GM18867 (cell line): ENCODE measurements around the gene CDK18.

Experiments
- ATAC-seq: cut with Tn5 transposase; IDR thresholded peaks from one replicate; pipeline ENCODE4 v1.9.1; 2021; ENCODE audit warnings: mild to moderate bottlenecking, moderate library complexity; ENCODE audit not compliant: unreplicated experiment

The CDK18 gene

DNA sequence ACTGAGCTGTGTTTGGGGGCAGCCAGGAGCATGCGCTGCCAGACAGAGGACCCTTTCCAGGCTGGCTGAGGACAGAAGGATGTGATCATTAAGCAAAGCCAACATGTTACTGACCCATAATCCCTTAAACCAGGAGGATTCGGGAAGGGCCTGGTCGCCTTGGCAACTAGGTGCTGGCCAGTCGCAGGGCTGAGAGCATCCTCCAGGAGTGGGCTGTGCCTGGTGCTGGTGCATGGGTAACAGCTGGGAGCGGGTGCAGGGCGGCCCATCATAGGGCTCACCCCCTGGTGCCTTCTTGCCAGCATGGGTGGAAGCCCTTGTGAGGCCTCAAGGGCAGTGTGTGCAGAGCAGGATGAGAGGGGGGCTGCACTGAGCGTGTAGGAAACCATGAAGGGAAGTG lies 17.2 kb downstream of the CDK18 start:
- no peak for ATAC-seq

DNA sequence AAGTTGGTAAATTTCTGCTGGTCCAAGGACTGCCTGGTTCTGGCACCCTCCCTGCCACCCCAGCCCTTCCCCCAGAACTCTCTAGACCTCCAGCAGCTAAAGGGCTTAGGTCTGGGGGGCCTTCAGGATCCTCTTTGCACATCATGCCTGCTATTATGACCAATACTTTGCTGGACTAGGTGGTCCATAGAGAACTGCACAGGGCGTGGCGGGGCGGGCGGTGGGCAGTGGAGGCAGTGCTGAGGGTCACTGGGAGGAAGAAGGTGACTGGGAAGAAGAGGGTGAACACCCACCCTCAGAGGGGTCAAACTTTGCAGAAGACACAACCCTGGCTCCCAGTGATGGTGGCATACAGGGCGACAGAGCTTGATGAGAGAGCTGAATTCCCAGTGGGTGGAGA lies 18.2 kb downstream of the CDK18 start:
- ATAC-seq: no peak

GRCh38 chr1:205523261-205523890 lies 18.9 kb downstream of the CDK18 start:
- ATAC-seq: no peak

GRCh38 chr1:205523891-205524793 lies 19.7 kb downstream of the CDK18 start:
- ATAC-seq: no peak

DNA sequence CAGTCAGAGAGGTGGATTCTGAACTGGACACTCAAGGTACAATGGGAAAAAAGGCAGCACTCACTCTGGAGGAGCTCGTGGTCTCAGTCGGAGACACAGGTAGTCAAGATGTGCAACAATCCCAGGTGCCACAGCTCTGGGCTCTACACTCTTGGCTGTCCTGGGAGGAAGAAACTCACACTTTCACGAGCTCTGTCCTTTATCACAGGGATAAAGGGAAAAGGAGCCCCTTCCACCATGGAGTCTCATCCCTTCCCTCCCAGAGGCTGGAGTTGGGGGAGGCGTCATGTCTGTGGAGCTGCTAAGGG lies 20.3 kb downstream of the CDK18 start:
- ATAC-seq: no peak

- no peak for ATAC-seq
Observed at GRCh38 chr1:205525495-205526285, 21.2 kb downstream of the CDK18 start.

DNA sequence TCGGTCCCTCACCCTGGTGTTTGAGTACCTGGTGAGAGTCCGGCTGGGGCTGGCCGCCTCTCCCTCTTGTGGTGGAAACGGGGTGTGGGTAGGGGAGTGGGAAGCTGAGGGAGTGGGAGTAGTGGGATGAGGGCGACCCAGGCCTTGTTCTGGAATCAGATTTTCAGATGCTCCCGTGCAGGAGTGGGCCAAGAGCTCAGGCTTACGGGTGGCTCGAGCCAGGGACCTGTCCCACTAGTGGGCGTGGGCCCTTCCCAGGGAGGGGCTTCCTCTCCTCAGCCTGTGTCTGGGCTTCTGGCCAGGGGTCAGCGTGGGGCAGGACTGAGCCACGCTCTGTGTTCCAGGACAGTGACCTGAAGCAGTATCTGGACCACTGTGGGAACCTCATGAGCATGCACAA lies 22.0 kb downstream of the CDK18 start:
- no peak for ATAC-seq

DNA sequence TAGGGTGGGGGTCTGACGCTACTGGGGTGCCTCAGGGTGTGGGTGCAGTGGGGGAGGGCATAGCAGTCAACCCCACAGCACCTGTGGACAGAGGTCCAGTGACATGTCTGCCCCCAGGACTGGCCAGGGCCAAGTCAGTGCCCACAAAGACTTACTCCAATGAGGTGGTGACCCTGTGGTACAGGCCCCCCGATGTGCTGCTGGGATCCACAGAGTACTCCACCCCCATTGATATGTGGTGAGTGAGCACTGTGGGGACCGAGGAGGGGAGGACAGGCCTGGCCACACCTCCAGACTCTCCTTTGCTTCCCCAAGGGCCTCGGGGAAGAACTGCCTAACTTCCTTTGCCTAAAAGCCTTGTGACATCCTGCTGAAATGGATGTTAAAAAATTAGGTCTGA lies 23.5 kb downstream of the CDK18 start:
- ATAC-seq: no peak

- no peak for ATAC-seq
Observed at GRCh38 chr1:205528446-205528886, 24.0 kb downstream of the CDK18 start.

DNA sequence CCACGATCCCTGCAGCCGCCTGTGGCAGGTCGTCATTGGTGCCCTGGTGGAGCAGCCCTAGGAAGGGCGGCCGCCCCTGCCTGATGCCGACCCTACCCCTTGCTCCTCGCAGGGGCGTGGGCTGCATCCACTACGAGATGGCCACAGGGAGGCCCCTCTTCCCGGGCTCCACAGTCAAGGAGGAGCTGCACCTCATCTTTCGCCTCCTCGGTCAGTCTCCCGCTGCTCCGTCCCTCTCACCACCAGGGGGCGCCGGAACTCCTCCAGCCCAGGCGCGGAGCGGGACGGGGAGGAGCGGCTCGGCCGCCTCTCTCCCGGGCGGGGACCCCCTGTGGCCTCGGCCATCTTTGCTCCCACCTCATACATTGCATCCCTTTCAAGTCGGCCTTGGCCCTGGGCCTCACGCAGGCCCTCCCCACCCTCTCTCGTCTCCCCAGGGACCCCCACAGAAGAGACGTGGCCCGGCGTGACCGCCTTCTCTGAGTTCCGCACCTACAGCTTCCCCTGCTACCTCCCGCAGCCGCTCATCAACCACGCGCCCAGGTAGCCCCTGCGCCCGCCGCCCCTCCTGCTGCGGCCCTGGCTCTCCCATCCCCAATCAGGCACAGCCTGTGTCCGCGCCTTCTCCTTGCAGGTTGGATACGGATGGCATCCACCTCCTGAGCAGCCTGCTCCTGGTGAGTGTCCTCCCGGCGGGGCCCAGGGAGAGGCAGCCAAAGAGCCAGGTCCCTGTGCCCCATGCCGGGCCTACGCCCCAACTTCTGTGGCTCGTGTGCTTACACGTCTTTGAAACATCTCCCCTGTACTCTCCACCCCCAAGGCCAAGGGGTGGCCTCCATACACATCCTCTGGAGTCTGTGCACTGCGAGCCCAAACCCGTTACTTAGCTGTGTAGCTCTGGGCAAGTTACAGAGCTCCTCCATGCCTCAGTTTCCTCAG lies 24.7 kb downstream of the CDK18 start:
- ATAC-seq: peak; percentile 61

GRCh38 chr1:205530116-205530515 lies 25.6 kb downstream of the CDK18 start:
- no peak for ATAC-seq

DNA sequence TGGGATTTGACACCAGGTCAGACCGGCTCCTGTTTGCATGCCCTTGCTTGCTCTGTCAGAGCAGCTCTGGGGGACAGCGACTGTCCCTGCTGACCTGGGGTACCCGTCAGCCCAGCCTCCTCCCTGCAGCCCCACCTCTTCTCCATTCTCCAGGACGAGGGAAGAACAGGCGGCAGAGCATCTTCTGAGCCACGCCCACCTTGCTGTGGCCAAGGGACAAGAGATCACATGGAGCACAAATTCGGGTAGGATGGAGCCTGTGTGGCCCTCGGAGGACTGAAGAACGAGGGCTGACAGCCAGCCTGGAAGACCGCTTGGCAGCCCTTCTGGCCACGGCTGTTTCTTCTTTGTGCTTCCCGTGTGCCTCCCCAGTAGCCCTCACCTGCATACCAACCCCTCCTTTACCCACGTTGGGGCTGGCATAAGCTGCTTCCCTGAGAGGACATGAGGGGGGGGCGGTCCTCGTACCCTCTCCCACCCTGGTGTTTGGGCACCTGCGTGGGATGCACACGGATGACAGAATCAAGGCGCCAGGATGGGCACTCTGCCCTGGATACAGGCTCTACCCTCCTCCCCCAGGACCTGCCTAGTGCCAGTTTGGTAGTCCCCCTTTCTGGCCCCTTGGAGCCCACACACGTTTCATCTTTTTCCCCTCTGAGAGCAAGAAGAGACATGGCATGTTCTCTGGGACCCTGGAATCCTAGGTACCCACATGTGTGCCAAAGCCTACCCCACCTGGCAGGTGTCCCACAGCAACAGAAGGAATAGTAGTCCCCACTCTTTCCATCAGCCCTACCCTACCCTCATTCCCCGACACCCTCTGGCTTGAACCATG lies 26.9 kb downstream of the CDK18 start:
- ATAC-seq: no peak

DNA sequence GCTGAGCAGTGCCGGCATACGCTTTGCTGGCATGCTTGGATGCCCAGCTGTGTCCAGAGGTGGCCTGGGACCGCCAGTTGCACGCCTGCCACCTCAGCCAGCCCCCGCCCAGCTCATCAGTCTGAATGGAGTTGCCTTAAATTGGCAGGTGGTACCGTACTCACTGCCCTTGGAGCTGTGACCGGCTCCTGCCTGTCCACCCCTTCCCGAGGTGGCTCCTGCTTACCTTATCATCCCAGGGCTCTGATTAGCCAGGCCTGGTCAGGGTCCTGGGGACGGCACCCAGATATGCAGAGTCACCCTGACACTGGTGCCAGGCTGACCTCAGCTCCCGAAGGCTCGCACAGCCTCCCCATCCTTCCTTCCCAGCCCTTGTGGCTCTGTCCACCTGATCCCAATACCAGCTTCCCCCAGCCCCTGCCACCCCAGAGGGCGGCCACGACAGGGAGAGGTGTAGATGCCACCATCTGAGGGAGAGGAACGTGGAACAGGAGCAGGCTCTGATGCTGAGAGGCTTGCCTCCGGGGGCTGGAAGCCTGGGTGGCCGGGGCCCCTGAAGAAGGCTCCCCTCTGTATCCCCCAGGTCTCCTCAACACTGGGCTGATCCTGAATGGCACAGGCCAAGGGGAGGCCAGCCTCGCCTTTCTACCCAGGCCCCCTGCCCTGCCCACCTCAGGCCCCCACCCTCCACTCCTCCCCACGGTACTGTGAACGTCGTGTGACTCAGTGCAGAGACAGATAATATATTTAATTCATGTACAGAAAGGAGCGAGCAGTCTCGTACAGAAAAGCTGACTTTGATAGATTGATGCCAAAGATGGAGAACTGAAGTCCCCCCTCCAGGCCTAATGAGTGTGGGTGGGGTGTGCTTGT lies 27.8 kb downstream of the CDK18 start:
- ATAC-seq: no peak

DNA sequence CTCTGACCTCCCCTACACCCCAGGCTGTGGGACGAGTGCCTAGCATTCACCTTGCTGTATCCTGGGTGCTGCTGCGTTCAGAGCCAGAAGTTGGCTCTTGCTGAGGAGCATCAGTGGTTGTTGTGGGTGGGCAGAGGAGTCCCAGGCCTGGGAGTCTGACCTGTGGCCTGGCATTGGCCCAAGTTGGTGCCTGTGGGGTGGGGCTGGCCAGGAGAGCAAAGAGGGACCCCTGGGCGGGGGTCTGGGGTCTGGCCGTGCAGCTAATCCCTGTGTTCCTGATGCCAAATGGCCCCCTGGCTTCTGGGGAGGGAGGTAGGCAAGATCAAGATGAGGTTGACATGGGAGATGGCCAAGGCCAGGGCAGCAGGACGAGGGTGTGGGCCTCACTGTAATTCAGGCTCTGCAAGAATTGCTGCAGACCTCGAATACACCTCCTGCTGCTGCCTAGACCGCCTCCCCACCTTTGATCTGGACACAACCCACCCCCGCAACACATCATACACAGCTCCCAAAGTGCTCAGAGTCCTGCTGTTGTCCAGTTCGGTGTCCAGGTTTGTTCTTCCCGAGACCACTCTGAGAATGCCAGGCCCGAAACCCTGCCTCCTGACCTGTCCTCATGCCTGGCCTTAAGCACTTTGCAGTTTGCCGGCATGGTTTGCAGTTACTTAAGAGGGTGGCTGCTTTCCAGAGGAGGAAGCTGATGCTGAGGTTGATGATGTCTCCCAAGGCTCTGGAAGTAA lies 28.7 kb downstream of the CDK18 start:
- ATAC-seq: no peak

DNA sequence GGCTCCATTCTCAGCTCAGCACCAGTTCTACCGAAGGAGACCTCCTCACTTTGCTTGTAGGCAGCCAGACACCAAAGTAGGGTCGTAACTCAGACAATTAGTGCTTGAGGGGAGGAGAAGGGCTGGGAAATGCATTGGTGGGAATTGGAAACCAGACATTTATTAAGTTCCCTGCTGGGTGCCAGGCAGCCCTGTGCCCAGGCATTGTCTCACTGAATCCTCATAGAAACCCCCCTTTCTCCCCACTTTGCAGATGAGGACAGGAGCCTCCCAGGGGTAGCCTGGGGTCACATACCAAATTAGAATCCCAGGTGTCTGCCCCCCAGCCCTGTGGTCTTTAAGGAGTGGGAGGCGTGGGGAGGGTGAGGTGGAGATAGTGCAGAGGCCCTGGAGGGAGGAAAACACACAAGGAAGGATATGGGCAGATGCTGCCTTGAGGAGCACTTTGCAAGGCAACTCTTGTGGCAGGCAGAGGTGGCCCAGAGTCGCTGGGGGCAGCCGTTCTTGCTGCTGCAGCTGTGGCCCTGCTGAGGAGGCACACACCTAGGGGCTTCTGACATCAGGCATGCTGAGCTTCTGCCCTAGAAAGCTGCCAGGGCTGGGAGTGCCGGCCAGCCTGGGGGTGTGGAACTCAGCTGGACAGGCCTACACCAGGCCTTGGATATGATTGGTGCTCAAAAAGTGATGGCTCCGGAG lies 29.4 kb downstream of the CDK18 start:
- no peak for ATAC-seq

DNA sequence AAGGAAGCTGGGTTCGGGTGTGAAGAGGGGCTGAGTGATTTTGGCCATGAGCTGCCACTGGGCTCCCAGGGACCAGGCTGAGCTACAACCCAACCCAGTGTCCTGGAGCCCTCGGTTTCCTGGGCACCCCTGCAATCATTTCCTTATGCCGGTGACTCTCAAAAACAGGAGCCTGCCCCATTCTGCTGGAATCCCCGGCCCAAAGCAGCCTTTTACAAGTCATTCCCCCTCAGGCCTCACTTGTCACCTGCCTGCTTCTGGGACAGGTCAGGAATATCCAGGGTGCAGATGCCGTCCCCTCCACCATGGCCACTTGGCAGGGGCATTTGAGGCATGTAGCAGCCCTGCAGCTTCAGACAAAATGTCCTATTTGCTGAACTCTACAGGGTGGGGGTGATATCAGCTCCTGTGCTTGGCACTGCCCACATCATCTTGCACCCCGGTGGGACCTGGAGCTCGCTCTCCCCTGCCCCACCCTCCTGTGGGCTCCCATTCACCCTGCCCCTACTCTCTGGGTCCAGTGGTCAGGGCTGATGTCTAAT lies 30.0 kb downstream of the CDK18 start:
- no peak for ATAC-seq

- ATAC-seq: no peak
Observed at GRCh38 chr1:205535096-205535495, 30.6 kb downstream of the CDK18 start.
